Fibroblast of villous mesenchyme (primary cell): ENCODE data around the gene FAM78A. TPM values are rescaled to one million over a fixed set of nuclear protein-coding genes. Genes with fewer than 3 reads are reported as not detected.

Experiments
- DNase-seq: peaks from one replicate; pipeline ENCODE4 v3.0.0-alpha.2; 2010; ENCODE audit warnings: low read depth
- H3K4me3 ChIP-seq: 2 replicates; pipeline ENCODE4 v1.5.1; 2011; ENCODE audit warnings: low read depth, mild to moderate bottlenecking, low read length
- total RNA-seq: library from RNA; depleted of rRNA; stranded (reverse); fragments of >200 nt; gene quantifications from 2 replicates; pipeline ENCODE4 v1.2.3, GENCODE V29; 2012
- TF ChIP-seq, protein P1 (sequence below): IDR thresholded peaks from 2 replicates; pipeline ENCODE4 v1.5.1; 2012; ENCODE audit warnings: low read depth, mild to moderate bottlenecking, low read length; ENCODE audit not compliant: insufficient read depth

Gene FAM78A
- total RNA-seq, 1 donor, result 0.43 TPM

DNA sequence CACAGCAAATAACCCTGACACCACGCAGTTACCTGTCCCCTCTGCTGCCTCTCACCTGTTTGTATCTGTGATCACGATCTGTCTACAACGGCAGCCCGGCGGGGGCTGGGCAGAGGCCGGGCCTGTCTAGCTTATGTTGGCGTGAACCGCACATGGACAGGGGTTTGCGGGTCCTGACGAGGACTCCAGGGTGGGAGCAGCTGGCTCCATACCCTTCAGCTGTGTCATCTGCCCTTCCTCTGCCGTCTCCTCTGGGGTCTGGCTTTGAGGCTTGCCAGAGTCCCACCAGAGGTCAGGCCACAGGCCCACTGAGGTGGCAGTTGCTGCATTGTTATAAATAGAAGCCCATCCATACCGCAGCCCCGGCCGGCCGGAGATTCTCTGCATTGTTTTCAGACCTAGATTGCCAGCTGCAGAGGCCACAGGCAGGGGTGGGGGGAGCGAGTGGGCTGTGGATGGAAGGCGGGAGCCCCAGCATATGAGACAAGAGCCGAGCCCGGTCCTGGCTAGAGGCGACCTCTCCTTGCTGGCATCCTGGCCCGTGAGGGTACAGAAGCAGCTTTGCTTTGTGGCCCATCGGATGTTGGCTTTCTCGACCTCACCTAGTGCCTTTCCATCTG is 37.8 kb downstream of the FAM78A start:
- TF ChIP-seq, protein P1, sequence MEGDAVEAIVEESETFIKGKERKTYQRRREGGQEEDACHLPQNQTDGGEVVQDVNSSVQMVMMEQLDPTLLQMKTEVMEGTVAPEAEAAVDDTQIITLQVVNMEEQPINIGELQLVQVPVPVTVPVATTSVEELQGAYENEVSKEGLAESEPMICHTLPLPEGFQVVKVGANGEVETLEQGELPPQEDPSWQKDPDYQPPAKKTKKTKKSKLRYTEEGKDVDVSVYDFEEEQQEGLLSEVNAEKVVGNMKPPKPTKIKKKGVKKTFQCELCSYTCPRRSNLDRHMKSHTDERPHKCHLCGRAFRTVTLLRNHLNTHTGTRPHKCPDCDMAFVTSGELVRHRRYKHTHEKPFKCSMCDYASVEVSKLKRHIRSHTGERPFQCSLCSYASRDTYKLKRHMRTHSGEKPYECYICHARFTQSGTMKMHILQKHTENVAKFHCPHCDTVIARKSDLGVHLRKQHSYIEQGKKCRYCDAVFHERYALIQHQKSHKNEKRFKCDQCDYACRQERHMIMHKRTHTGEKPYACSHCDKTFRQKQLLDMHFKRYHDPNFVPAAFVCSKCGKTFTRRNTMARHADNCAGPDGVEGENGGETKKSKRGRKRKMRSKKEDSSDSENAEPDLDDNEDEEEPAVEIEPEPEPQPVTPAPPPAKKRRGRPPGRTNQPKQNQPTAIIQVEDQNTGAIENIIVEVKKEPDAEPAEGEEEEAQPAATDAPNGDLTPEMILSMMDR, result no peak
- DNase-seq, result peak; percentile 23
- H3K4me3 ChIP-seq, result no peak overlapping the region

- TF ChIP-seq, protein P1, result no peak
- DNase-seq, result peak; percentile 79
- no peak overlapping the region for H3K4me3 ChIP-seq
Measured at GRCh38 chr9:131237931-131238401, 38.3 kb downstream of the FAM78A start.

GRCh38 chr9:131237291-131237690 is 39.0 kb downstream of the FAM78A start:
- no peak overlapping the region for H3K4me3 ChIP-seq
- TF ChIP-seq, protein P1, result no peak
- DNase-seq, result no peak

DNA sequence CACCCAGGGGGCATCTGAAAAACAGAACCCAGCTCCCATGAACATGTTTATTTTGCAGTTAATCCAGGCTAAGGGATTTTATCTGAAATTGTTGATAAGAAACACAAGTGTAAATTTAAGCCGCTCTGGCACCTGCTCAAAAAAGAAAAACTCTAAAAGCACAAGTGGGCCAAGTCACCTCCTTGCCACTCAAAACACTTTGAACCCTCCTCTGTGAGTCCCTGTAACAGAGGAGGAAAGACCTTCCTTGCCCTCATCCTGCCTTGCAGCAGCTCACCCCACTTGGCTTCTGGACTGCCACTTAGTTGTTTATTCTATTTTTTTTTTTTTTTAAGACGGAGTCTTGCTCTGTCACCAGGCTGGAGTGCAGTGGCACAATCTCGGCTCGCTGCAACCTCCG is 39.5 kb downstream of the FAM78A start:
- peak; percentile 43 for DNase-seq
- H3K4me3 ChIP-seq, result no peak overlapping the region
- TF ChIP-seq, protein P1, result no peak

DNA sequence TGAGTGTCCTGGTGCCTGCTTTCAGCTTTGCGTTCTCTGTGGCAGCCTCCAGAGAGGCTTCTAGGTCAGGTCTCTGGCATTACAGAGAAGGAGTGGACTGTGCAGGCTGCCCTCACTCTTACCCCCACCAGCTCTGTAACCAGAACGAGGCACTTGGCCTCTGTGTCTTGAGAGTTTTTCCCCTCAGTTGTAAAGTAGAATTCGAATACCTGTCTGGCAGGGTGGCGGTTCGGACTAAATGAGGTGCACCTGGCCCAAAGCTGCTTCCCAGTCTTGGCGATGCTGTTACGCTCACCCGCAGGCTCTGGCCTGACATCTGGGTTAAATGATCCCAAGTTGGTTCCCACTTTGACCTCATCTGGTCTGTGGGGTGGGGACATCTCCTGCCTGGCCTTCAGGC is 40.1 kb downstream of the FAM78A start:
- no peak overlapping the region for H3K4me3 ChIP-seq
- DNase-seq, result no peak
- TF ChIP-seq, protein P1, result no peak

- no peak for DNase-seq
- TF ChIP-seq, protein P1, result no peak
Measured at GRCh38 chr9:131235480-131235851, 40.8 kb downstream of the FAM78A start.

More at GRCh38 chr9:131235480-131235851, 40.8 kb downstream of the FAM78A start:
- H3K4me3 ChIP-seq, result no peak overlapping the region
